ENCODE measurements around the gene FOXO6. TPM values are rescaled to one million over a fixed set of nuclear protein-coding genes. Genes with fewer than 3 reads are reported as not detected.

FOXO6 gene
- total and polyA plus RNA-seq, 2 of the 13 experiments (the other 11 are each of a cell fraction or from before 2014, with no cell fraction given): 0.13 TPM; not detected in 1

GRCh38 chr1:41360786-41361494 is at the start of gene FOXO6 (continued):
- TF ChIP-seq ZBED4 (CRISPR knock-in tag; IDR thresholded peaks at IDR 0.05; ENCODE audit: borderline replicate concordance) (no peak), RCOR2 (CRISPR knock-in tag; IDR thresholded peaks at IDR 0.05) (no peak), ZSCAN9 (CRISPR knock-in tag; IDR thresholded peaks at IDR 0.05; ENCODE audit: borderline replicate concordance) (no peak), EZH2 (conservative IDR thresholded peaks at IDR 0.05; ENCODE audit: low read depth, low read length) (no peak), SRY (CRISPR knock-in tag; IDR thresholded peaks at IDR 0.05) (no peak), TAF15 (IDR thresholded peaks at IDR 0.05; ENCODE audit: low read depth, low read length, poor library complexity, severe bottlenecking) (no peak), MXI1 (IDR thresholded peaks at IDR 0.05; ENCODE audit: borderline replicate concordance, low read depth, low read length) (peak; percentile 80; the same call in 2 of the 3 replicates), ZNF800 (CRISPR knock-in tag; IDR thresholded peaks at IDR 0.05) (no peak), SP4 (CRISPR knock-in tag; IDR thresholded peaks at IDR 0.05) (peak; percentile 97), SUZ12 (IDR thresholded peaks at IDR 0.05; ENCODE audit: low read depth, low read length) (no peak), ZNF776 (CRISPR knock-in tag; IDR thresholded peaks at IDR 0.05) (no peak), PLRG1 (conservative IDR thresholded peaks at IDR 0.05) (no peak), ZNF709 (CRISPR knock-in tag; IDR thresholded peaks at IDR 0.05) (no peak), MED13 (CRISPR knock-in tag; IDR thresholded peaks at IDR 0.05) (no peak), FOXK1 (CRISPR knock-in tag; IDR thresholded peaks at IDR 0.05; ENCODE audit: borderline replicate concordance, low read depth) (no peak), ZBTB7A (CRISPR knock-in tag; IDR thresholded peaks at IDR 0.05) (no peak), MAFK (conservative IDR thresholded peaks at IDR 0.05 in 1 of 2, IDR thresholded peaks at IDR 0.05 in 1 of 2; ENCODE audit: low read length in 2 of 2) (no peak), SETDB1 (CRISPR knock-in tag; IDR thresholded peaks at IDR 0.05; ENCODE audit: borderline replicate concordance) (no peak), TIGD3 (CRISPR knock-in tag; IDR thresholded peaks at IDR 0.05; ENCODE audit: borderline replicate concordance) (no peak), ZSCAN20 (CRISPR knock-in tag; IDR thresholded peaks at IDR 0.05; ENCODE audit: borderline replicate concordance) (no peak), ZNF230 (CRISPR knock-in tag; IDR thresholded peaks at IDR 0.05) (no peak), YEATS4 (CRISPR knock-in tag; IDR thresholded peaks at IDR 0.05; ENCODE audit: borderline replicate concordance) (no peak), ETV6 (CRISPR knock-in tag; conservative IDR thresholded peaks at IDR 0.05) (no peak), ZNF75D (CRISPR knock-in tag; IDR thresholded peaks at IDR 0.05; ENCODE audit: borderline replicate concordance) (no peak), JUN (CRISPR knock-in tag; IDR thresholded peaks at IDR 0.05) (no peak)

Measured in HepG2 (cell line).